AG09319 (cell line): ENCODE data around the gene PRKCQ.
"Not testable (repeated sequence)": the region's sequence is repeated elsewhere in the genome, so short reads cannot be mapped to it uniquely, and the experiment has no call there.

Source experiments
- DNase-seq: peaks from one replicate; pipeline ENCODE4 v3.0.0-alpha.2; 2010; ENCODE audit warnings: low read depth; ENCODE audit errors: extremely low read depth
- TF ChIP-seq, protein P1 (sequence below): IDR thresholded peaks from 2 replicates; pipeline ENCODE4 v1.5.1; 2011; ENCODE audit warnings: low read depth, mild to moderate bottlenecking, inconsistent platforms, low read length, moderate library complexity

PRKCQ gene

DNA sequence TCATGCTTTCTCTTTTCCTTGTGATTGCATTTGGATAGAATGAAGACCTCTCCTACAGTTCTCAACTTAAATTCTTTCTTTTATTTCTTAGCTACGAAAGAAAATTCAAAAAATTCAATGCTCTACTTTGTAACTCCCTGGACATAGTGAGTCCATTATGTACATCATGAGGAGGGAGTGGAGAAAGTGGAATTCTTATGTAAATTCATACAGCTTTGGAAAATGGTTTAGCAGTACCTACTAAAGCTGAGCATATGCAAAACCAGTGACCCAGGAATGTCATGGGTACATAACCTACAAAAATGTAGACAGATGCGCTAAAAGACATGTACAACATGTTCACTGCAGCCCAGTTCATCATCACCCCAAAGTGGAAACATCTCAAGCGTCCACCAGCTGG is 8.8 kb upstream of the PRKCQ start:
- TF ChIP-seq, protein P1, sequence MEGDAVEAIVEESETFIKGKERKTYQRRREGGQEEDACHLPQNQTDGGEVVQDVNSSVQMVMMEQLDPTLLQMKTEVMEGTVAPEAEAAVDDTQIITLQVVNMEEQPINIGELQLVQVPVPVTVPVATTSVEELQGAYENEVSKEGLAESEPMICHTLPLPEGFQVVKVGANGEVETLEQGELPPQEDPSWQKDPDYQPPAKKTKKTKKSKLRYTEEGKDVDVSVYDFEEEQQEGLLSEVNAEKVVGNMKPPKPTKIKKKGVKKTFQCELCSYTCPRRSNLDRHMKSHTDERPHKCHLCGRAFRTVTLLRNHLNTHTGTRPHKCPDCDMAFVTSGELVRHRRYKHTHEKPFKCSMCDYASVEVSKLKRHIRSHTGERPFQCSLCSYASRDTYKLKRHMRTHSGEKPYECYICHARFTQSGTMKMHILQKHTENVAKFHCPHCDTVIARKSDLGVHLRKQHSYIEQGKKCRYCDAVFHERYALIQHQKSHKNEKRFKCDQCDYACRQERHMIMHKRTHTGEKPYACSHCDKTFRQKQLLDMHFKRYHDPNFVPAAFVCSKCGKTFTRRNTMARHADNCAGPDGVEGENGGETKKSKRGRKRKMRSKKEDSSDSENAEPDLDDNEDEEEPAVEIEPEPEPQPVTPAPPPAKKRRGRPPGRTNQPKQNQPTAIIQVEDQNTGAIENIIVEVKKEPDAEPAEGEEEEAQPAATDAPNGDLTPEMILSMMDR: no peak
- DNase-seq: no peak

DNA sequence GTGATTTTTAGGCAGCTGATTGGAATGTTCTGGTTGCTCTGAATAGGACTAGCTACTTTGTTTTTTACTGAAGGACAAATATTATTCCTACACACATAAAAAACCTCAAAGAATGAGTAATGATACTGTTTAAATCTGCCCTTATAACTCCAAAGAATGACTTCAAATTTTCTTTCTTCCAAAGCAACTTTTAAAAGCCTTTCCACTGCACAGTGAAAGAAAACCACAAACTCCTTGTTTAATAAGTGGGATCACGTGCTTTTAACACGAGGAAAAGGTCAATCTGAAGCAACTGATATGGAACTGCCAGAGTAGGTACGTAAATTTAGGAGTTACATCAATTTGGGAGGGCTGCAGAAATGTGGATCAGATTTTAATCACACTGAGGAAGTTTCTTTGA is 8.0 kb upstream of the PRKCQ start:
- DNase-seq: no peak
- TF ChIP-seq, protein P1: no peak

DNA sequence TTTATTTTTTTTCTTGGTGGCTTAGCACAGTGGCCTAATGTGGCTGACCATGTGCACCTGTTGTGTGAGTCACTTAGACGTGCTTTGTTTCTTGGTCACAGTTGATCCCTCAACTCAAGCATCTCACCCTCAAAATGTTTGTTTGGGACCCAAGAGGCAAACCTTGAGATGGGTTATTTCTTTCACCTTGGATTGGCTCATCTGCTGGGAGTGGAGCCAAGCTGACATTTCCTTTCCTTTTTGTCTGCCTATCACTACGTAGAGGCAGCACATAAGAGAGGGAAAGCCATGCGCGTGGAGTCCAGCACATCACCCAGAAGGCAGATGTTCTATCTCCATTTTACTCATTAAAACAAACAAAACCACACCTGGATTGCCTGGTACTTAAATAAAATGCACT is 6.4 kb upstream of the PRKCQ start:
- no peak for DNase-seq
- TF ChIP-seq, protein P1: no peak

DNA sequence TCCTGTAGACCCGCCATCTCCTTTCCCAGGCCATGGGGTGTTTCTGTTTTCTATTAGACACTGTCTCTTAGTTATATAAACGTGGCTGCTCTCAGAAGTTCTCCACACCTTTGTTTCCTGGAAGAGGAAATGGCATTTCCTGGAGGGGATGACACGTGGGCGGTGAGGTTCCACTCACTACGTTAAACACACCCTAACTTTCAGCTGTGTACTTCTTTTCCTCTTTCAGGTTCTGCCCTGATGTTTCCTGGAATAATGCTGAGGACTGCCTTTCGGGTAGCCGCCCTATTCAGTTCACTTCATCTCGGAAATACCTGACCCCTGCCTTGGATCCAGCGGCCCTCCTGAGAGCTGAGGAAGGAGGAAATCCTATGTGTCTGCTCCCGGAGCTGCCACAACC is 3.4 kb upstream of the PRKCQ start:
- no peak for DNase-seq
- TF ChIP-seq, protein P1: no peak

DNA sequence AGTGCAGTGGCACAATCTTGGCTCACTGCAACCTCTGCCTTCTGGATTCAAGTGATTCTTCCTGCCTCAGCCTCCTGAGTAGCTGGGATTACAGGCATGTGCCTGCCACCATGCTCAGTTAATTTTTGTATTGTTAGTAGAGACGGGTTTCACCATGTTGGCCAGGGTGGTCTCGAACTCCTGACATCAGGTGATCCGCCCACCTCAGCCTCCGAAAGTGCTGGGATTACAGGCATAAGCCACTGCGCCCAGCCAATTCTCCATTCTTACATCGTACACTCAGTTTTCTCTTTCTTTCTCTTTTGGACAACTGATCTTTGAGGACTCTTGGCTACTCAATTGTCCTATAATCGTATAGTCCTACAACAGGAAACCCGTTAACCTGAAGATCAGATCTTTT is 2.8 kb upstream of the PRKCQ start:
- DNase-seq: not testable (repeated sequence)

DNA sequence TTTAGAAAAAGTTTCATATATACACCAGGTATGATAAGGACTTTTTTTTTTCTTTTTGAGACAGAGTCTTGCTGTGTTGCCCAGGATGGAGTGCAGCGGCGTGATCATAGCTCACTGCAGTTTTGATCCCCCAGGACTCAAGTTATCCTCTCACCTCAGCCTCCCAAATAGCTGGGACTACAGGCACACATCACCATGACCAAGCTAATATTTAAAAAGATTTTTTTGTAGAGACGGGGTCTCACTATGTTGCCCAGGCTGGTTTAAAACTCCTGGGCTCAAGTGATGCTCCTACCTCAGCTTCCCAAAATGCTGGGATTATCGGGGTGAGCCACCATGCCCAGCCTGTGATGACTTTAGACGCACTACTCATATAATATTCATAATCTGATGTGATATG is 2.2 kb upstream of the PRKCQ start:
- TF ChIP-seq, protein P1: no peak
- no peak for DNase-seq

DNA sequence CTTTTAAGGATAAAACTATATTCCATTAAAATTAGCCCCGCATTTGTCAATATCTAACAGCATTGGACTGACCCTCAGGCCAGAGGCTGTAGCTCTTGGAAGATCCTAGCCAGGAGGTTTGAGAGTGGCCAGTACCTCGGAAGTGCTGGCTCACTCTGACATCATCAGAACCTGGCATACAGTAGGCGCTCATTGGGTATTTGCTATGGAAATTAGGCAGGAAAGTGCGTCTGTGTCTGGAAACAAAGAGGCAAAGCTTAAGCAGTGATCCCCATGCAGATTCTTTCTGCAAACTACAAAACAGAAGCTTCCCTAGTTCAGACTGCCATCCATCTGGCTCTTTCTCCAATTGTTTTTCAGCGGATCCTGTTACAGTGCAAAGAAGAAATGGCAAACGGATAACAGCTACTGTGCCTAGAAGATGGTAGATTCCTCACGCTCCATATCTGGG is 1.7 kb upstream of the PRKCQ start:
- DNase-seq: no peak
- TF ChIP-seq, protein P1: no peak

DNA sequence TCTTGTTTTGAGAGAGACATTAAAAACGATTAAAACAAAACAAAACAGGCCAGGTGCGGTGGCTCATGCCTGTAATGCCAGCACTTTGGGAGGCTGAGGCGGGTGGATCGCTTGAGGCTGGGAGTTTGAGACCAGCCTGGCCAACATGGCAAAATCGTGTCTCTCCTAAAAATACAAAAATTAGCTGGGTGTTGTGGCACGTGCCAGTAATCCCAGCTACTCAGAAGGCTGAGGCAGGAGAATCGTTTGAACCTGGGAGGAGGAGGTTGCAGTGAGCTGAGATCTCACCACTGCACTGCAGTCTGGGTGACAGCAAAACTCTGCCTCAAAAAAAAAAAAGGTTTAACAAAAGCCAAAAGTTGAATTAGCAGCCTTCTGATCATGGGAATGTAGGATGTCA is 1.1 kb upstream of the PRKCQ start:
- DNase-seq: not testable (repeated sequence)
